SJCRH30 (cell line): ENCODE results near the gene VTI1A. TPM values are rescaled to one million over a fixed set of nuclear protein-coding genes. Genes with fewer than 3 reads are reported as not detected.
"Not testable (repeated sequence)": the region's sequence is repeated elsewhere in the genome, so short reads cannot be mapped to it uniquely, and the experiment has no call there.

Experiments used
- DNase-seq, 2 experiments: peaks; one replicate each; pipeline ENCODE4 v3.0.0-alpha.2; 2015 to 2020
- H3K27ac ChIP-seq: fragments of 250-450 bp; sonication (Bioruptor Pico); 2 replicates; pipeline ENCODE4 v1.5.1; 2020; ENCODE audit warnings: mild to moderate bottlenecking, moderate library complexity
- H3K27me3 ChIP-seq: fragments of 250-450 bp; sonication (Bioruptor Pico); 2 replicates; pipeline ENCODE4 v1.5.1; 2020; ENCODE audit warnings: mild to moderate bottlenecking, moderate library complexity
- H3K36me3 ChIP-seq: fragments of 250-450 bp; sonication (Bioruptor Pico); 2 replicates; pipeline ENCODE4 v1.5.1; 2020; ENCODE audit warnings: mild to moderate bottlenecking, moderate library complexity
- H3K4me1 ChIP-seq: fragments of 250-450 bp; sonication (Bioruptor Pico); 2 replicates; pipeline ENCODE4 v1.5.1; 2020; ENCODE audit warnings: mild to moderate bottlenecking, moderate library complexity
- H3K4me3 ChIP-seq: fragments of 250-450 bp; sonication (Bioruptor Pico); 2 replicates; pipeline ENCODE4 v1.5.1; 2020; ENCODE audit warnings: mild to moderate bottlenecking, moderate library complexity
- H3K9me3 ChIP-seq: fragments of 250-450 bp; sonication (Bioruptor Pico); replicated peaks from 2 replicates; pipeline ENCODE4 v1.5.1; 2020; ENCODE audit warnings: mild to moderate bottlenecking, moderate library complexity
- total RNA-seq: library from RNA; depleted of rRNA; stranded (reverse); fragments of >200 nt; shearing (Covaris generic); gene quantifications from 2 replicates; pipeline ENCODE4 v1.2.3, GENCODE V29; 2014

The VTI1A gene
- total RNA-seq, 1 experiment from 2014 or later = 29.0 TPM

DNA sequence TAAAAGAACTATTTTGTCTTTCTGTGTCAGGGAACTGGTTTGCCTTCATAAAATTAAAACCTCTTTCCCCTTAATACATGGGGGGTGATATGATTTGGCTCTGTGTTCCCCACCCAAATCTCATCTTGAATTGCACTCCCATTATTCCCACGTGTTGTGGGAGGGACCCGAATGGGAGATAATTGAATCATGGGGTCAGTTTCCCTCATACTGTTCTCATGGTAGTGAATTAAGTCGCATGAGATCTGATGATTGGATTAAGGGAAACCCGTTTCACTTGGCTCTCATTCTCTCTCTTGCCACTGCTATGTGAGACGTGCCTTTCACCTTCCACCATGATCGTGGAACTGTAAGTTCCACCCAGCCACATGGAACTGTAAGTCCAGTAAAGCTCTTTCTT is 142.1 kb downstream of the VTI1A start:
- no peak for DNase-seq
- Histone ChIP-seq H3K27ac (no peak overlapping the region), H3K36me3 (no peaks in the 10 kb centered on the region), H3K27me3 (no peaks in the 10 kb centered on the region), H3K9me3 (no peaks in the 10 kb centered on the region), H3K4me1 (0 out of 2 replicates have a peak, but pooled peaks cover 4% of the 10 kb centered on the region), H3K4me3 (no peak overlapping the region)

DNA sequence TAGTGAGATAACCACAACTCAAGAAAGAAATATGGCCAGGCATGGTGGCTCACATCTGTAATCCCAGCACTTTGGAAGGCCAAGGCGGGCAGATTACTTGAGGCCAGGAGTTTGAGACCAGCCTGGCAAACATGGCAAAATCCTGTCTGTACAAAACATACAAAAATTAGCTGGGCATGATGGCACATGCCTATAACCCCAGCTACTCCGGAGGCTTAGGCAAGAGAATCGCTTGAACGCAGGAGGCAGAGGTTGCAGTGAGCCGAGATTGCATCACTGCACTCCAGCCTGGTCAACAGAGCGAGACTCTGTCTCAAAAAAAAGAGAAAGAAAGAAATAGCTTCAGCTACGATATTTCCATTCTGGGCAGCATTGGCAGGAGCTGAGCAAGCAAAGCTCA is 143.8 kb downstream of the VTI1A start:
- H3K27ac ChIP-seq, H3K4me1 ChIP-seq, DNase-seq, H3K4me3 ChIP-seq, H3K27me3 ChIP-seq, H3K9me3 ChIP-seq, H3K36me3 ChIP-seq: not testable (repeated sequence)

DNA sequence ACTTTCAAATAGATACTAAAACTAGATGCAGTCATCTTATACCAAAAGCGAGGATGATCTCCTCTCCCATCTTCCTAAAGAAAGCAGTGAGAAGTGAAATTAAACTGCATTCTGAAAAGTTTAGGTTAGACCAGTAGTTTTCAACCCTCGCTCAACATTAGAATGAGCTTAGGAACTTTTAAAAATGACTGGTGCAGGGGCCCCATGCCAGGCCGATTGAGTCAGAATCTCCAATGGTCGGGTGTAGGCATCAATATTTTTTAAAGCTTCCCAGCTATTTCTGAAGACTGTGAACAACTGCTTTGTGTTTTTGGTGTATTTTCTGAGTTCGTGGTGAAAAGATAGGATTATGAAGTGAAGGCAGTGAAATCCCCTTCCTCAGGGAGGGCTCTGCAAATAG is 146.0 kb downstream of the VTI1A start:
- 0 out of 2 replicates have a peak, but pooled peaks cover under 1% of the 10 kb centered on the region for H3K4me1 ChIP-seq
- no peak for DNase-seq
- no peak overlapping the region for H3K27ac ChIP-seq

DNA sequence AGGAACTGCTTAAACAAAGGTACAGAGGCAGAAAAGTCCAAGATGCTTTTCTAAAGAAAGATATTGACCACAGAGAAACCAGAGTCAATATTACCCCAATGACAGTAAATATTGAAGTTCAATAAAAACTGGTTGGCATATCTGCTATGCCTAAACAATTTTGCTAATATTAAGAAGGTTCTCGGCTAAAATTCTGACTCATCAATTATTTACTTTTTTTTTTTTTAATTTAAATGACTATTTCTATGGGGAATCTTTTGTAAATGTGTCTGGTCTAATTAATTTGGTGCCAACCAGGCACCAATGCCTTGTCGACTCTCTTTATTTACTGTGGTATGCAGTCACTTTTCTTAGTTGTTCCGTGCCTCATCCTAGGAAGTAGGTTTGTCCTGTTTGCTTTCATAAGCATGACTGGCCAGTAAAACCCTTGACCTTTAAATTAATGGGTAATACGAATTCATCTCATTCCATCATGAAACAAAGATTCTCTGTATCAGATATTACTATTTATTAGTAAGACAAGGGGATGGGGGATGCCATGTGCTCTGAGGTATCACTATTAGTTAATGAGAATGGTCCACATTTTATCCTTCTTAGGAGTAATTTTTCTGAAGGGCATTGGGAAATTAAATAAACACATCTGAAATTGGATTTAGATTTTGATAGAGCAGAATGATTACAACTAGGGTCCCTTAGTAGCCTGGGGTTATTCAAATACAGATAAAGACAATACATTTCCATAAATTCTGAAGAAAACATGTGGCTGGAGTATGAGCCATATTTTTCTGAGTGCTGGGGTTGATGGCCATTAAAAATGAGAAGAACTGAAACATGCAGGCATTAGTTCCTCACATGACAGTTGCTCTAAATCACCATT is 154.4 kb downstream of the VTI1A start:
- Histone ChIP-seq H3K27ac (no peak overlapping the region), H3K4me1 (no peaks in the 10 kb centered on the region), H3K9me3 (no peaks in the 10 kb centered on the region), H3K36me3 (peaks cover 3% of the 10 kb centered on the region; the same call in 1 of the 2 replicates), H3K4me3 (no peak overlapping the region), H3K27me3 (no peaks in the 10 kb centered on the region)
- no peak for DNase-seq

More for the DNA sequence above, 146.0 kb downstream of the VTI1A start:
- Histone ChIP-seq H3K4me3 (no peak overlapping the region), H3K9me3 (no peaks in the 10 kb centered on the region), H3K36me3 (no peaks in the 10 kb centered on the region), H3K27me3 (no peaks in the 10 kb centered on the region)

DNA sequence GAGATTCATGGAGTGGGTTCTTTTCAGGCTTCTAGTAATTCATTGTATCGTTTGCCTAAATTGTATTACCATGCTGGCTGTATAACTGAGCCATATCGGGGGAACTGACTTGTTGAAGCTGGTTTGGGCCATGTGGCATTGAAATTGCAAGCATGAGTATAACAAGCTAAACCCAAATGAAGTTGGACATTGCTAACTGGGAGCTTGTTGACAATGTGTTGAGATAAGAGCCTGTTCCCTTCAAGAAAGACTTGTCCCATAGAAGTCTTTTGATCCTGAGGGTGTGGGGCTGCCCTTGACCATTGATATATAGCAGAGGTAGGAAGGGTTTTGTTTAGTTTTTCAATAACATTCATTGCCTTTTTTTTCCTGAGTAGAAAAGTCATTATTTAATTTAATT is 156.0 kb downstream of the VTI1A start:
- H3K27me3 ChIP-seq = no peaks in the 10 kb centered on the region
- no peaks in the 10 kb centered on the region for H3K9me3 ChIP-seq
- H3K36me3 ChIP-seq = peaks cover 3% of the 10 kb centered on the region; the same call in 1 of the 2 replicates
- no peak for DNase-seq
- no peaks in the 10 kb centered on the region for H3K4me1 ChIP-seq
- H3K27ac ChIP-seq = no peak overlapping the region
- no peak overlapping the region for H3K4me3 ChIP-seq

DNA sequence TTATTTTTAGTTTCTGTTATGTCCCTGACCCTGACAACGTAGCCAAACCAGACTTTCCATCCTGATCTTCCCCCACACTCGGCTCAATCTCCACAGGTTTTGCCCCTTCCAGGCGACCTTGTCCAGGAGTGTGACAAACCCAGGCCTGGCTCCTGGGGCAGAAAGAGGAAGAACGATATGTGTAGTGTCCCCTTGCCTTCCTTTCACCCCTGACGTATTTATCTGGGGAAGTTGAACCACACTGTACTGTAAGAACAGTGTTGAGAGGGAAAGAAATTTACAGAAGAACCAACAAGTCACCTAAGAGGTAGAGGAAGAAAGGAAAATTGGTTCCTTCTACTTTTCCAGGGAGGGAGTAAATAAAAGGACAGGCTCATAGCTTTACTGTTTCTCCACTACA is 158.0 kb downstream of the VTI1A start:
- Histone ChIP-seq H3K4me1 (no peaks in the 10 kb centered on the region), H3K36me3 (peaks cover 3% of the 10 kb centered on the region; the same call in 1 of the 2 replicates), H3K9me3 (no peaks in the 10 kb centered on the region), H3K27me3 (no peaks in the 10 kb centered on the region), H3K27ac (no peak overlapping the region), H3K4me3 (no peak overlapping the region)
- no peak for DNase-seq

DNA sequence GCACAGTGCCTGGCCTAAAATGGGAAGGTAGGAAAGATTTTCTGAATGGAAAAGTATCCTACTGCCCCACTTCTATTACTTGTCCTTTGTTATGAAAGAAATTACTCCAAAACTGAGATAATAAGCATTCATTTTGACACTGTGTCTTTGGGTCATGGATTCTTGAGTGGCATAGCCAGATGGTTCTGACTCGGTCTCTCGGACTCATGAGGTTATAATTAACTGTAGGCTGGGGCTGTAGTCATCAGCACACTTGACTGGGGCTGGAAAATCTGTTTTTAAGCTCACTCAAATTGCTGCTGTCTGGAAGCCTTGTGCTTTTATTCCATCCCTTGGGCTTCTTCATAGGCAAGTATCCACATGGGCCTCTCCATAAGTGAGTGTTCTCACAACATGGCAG is 160.5 kb downstream of the VTI1A start:
- Histone ChIP-seq H3K27me3 (no peaks in the 10 kb centered on the region), H3K27ac (no peak overlapping the region), H3K4me1 (no peaks in the 10 kb centered on the region), H3K4me3 (no peak overlapping the region), H3K36me3 (peaks cover 3% of the 10 kb centered on the region; the same call in 1 of the 2 replicates), H3K9me3 (no peaks in the 10 kb centered on the region)
- DNase-seq = no peak

DNA sequence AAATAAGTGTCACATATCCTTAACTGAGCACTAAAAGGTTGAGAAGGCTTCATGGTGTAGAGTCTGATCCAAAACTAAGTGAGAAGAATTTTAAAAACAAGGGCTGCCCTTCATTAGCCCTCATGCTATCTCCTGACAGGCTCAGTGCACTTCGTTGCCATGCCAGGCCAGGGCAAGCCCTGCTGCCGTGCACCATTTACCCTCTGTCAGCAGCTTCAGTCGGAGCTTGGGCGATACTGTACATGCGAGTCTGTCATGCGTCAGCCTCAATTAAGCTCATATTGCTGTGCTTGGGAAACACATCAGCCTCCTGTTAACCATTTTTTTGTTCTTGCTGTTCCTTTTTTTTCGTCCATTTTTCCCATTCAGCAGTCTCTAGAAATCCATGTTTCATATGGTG is 166.6 kb downstream of the VTI1A start:
- Histone ChIP-seq H3K36me3 (no peaks in the 10 kb centered on the region), H3K27me3 (no peaks in the 10 kb centered on the region), H3K4me3 (no peak overlapping the region), H3K4me1 (no peaks in the 10 kb centered on the region), H3K27ac (no peak overlapping the region), H3K9me3 (peaks cover 13% of the 10 kb centered on the region)
- no peak for DNase-seq

DNA sequence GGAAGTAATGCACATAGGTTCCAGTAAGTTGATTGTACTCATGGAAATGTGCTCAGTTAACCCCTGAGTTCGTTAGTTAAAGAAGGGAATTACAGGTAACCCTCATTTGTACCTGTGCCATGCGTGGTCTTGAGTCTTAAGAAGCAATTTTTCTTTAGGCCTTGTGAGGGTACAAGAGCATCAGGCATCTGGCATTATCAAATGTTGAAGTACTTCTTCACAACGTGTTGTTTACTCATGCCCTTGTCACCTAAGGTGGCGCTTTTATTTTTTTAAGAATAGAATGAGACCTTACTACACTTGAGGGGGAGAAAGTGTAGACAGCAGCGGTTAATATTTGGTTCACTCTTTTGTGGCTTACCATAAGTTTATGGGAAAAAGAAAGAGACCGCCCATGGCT is 167.1 kb downstream of the VTI1A start:
- H3K36me3 ChIP-seq = no peaks in the 10 kb centered on the region
- H3K9me3 ChIP-seq = peaks cover 13% of the 10 kb centered on the region
- no peak for DNase-seq
- H3K4me3 ChIP-seq = no peak overlapping the region
- no peaks in the 10 kb centered on the region for H3K4me1 ChIP-seq
- no peaks in the 10 kb centered on the region for H3K27me3 ChIP-seq
- no peak overlapping the region for H3K27ac ChIP-seq

DNA sequence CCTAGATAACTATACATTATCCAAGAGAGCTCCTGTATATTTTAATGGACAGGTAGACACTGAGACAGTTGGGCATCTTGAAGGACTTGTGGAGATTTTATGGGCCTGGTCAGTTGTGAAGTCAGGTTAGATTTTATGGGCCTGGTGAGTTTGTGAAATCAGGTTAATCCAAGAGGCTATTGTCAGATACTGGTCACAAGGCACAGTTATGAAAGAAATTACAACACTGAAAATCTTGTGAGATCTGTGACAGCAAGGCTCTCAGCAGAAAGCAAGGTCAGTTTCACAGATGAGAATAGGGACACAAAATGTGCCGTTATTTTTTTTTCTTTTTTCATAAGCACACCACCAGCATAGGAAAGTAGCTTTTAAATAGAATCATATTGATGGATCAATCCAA is 167.6 kb downstream of the VTI1A start:
- H3K9me3 ChIP-seq = peaks cover 13% of the 10 kb centered on the region
- no peaks in the 10 kb centered on the region for H3K27me3 ChIP-seq
- H3K36me3 ChIP-seq = no peaks in the 10 kb centered on the region
- H3K4me3 ChIP-seq = no peak overlapping the region
- no peak overlapping the region for H3K27ac ChIP-seq
- H3K4me1 ChIP-seq = no peaks in the 10 kb centered on the region
- DNase-seq = no peak

DNA sequence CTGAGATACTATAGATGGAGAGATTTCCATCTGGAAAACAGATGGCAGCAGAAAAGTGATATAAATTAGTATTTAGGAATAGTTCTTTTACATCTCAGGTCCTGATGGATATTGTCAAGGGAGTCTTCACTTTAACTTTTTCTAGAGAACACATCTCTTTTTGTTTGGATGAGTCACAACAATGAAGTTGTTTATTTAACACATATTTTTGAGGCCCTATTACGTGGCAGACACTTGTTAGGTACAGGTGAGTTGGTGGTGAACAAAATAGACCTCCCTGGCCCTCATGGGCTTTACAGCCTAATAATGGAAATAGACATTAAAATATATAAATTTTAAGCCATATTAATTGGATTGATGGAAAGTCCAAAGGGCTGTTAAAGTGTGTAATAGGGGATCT is 168.3 kb downstream of the VTI1A start:
- no peak overlapping the region for H3K27ac ChIP-seq

DNA sequence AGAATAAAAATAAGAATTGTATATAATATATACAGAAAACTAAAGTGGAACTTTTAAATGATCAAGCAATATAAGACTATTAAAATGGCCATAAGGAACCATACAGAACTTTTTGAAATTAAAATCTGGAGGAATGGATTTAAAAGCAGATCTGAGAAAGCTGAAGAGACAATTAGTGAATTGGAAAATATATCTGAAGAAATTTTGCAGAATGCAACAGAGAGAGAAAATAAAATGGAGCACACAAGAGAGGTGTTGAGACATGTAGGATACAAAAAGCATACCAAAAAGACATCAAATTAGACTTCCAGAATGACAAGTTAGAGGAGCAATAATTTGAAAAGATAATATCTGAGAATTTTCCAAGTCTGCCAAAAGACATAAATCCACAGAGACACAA is 169.6 kb downstream of the VTI1A start:
- no peak for DNase-seq
- Histone ChIP-seq H3K4me3 (no peak overlapping the region), H3K27me3 (no peaks in the 10 kb centered on the region), H3K9me3 (peaks cover 13% of the 10 kb centered on the region), H3K27ac (no peak overlapping the region), H3K4me1 (no peaks in the 10 kb centered on the region), H3K36me3 (no peaks in the 10 kb centered on the region)

More for the DNA sequence above, 168.3 kb downstream of the VTI1A start:
- Histone ChIP-seq H3K27me3 (no peaks in the 10 kb centered on the region), H3K36me3 (no peaks in the 10 kb centered on the region), H3K4me1 (no peaks in the 10 kb centered on the region), H3K9me3 (peaks cover 13% of the 10 kb centered on the region), H3K4me3 (no peak overlapping the region)
- DNase-seq = no peak

DNA sequence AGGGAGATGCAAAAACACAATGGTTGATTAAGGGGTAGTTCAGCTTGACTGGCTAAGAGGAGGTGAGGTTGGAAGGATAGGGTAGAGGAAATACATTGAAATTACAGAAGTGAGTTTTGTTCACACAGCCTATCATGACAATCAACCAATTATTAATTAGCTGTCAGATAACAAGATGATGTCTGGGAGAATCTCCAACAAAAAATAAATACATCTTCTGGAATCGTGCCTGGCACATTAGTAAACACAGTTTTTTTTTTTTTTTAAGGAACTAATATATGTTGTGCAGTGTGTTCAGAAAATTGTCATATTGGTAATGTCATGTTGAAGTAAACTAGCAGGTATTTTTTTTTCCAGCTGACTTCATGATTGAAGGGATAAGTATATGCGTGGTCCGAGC is 171.8 kb downstream of the VTI1A start:
- Histone ChIP-seq H3K36me3 (no peaks in the 10 kb centered on the region), H3K27ac (no peak overlapping the region), H3K27me3 (no peaks in the 10 kb centered on the region), H3K4me3 (no peak overlapping the region), H3K4me1 (no peaks in the 10 kb centered on the region), H3K9me3 (peaks cover 13% of the 10 kb centered on the region)
- no peak for DNase-seq

DNA sequence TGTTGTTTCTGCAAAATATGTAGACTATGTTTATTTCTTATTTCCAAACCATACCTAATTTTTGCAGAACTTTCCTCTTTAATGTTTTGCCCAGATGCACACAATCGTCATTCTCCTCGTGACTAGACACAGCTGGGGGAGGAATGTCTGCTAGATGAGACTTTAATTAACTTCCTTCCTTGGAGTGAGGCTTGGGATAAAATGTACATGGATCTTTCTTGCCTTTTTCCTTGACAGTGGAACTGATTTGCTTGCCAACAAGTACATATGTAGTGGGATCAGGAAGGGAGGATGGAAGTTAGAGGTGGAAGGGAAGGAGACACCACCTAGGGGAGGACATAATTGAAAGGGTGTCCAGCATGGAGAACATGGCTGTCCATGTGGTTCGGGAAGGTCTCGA is 172.5 kb downstream of the VTI1A start:
- Histone ChIP-seq H3K9me3 (peaks cover 13% of the 10 kb centered on the region), H3K27me3 (no peaks in the 10 kb centered on the region), H3K4me3 (no peak overlapping the region), H3K36me3 (no peaks in the 10 kb centered on the region), H3K4me1 (no peaks in the 10 kb centered on the region), H3K27ac (no peak overlapping the region)
- DNase-seq = no peak

DNA sequence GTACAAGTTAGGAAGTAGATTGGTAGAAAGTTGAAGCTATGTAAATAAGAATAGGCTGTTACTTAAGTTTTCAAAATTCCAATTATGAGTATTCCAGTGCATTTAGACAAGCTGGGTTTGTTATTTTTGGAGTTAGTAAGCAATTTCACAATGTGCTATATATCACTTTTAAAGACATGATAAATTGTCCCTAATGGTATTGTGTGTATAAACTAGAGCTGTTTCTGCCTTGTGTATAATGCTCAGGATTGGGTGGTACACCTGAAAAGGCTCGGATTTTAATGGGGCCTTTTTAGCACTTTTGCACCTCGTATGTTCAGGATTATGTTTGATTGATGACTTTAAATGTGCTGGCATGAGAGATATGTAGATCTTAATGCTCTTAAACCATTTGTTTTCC is 175.8 kb downstream of the VTI1A start:
- H3K9me3 ChIP-seq = no peaks in the 10 kb centered on the region
- no peaks in the 10 kb centered on the region for H3K36me3 ChIP-seq
- no peak for DNase-seq
- H3K27ac ChIP-seq = no peak overlapping the region
- H3K4me1 ChIP-seq = no peaks in the 10 kb centered on the region; the same call in 1 of the 2 replicates
- H3K27me3 ChIP-seq = no peaks in the 10 kb centered on the region
- no peak overlapping the region for H3K4me3 ChIP-seq

DNA sequence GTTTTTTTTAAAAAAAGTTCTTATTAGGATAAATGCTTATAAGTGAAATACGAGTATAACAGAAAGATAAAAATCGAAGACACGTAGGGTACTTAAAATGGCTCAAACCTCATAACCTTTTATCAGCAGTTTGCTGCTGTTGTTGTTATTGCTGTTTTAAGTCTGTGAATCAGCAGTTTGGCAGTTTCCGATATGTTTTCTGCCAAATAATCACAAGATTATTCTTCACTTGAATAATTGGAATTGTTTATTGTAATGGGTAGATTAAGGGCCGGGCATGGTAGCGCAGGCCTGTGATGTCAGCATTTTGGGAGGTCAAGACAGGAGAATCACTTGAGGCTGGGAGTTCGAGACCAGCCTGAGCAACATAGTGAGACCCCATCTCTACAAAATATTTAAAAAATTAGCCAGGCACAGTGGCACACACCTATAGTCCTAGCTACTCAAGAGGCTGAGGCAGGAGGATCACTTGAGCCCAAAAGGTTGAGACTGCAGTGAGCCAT is 177.6 kb downstream of the VTI1A start:
- no peaks in the 10 kb centered on the region for H3K36me3 ChIP-seq
- no peak overlapping the region for H3K27ac ChIP-seq
- H3K27me3 ChIP-seq = no peaks in the 10 kb centered on the region
- peaks cover 12% of the 10 kb centered on the region for H3K4me1 ChIP-seq
- H3K9me3 ChIP-seq = no peaks in the 10 kb centered on the region
- no peak overlapping the region for H3K4me3 ChIP-seq
- DNase-seq = no peak
